GM23338 (cell line): Measurements from ENCODE around the gene MVB12B. TPM values are rescaled to one million over a fixed set of nuclear protein-coding genes. Genes with fewer than 3 reads are reported as not detected.

Experiments
- ATAC-seq: fragments of 200-7000 bp; cut with Tn5 transposase; 3 replicates; pipeline ENCODE4 v1.9.1; 2020
- DNase-seq: peaks from one replicate; pipeline ENCODE4 v3.0.0-alpha.2; 2015; ENCODE audit warnings: low spot score
- H2AFZ ChIP-seq: fragments of 200-600 bp; sonication (generic); 2 replicates; pipeline ENCODE4 v1.8.0; 2016; ENCODE audit warnings: antibody characterized with exemption, mild to moderate bottlenecking, moderate library complexity
- H3F3A ChIP-seq: fragments of 200-600 bp; sonication (generic); replicated peaks from 2 replicates; pipeline ENCODE4 v1.8.0; 2017; ENCODE audit warnings: antibody characterized with exemption, mixed run types, low read depth
- H3K27ac ChIP-seq: fragments of 200-600 bp; sonication (generic); 2 replicates; pipeline ENCODE4 v1.6.1; 2016; ENCODE audit warnings: low read depth
- H3K27me3 ChIP-seq: fragments of 200-600 bp; sonication (generic); 2 replicates; pipeline ENCODE4 v1.8.0; 2016; ENCODE audit warnings: mild to moderate bottlenecking, mixed run types, moderate library complexity; ENCODE audit not compliant: insufficient read depth
- H3K36me3 ChIP-seq: fragments of 200-600 bp; sonication (generic); 2 replicates; pipeline ENCODE4 v1.8.0; 2016; ENCODE audit warnings: mild to moderate bottlenecking; ENCODE audit not compliant: insufficient read depth
- H3K4me1 ChIP-seq: fragments of 200-600 bp; sonication (generic); 2 replicates; pipeline ENCODE4 v1.8.0; 2016; ENCODE audit warnings: mild to moderate bottlenecking, moderate library complexity; ENCODE audit not compliant: insufficient read depth
- H3K4me2 ChIP-seq: fragments of 200-600 bp; sonication (generic); 2 replicates; pipeline ENCODE4 v1.7.1; 2017; ENCODE audit warnings: mixed run types
- H3K4me3 ChIP-seq: fragments of 200-600 bp; sonication (generic); 2 replicates; pipeline ENCODE4 v1.6.1; 2016; ENCODE audit warnings: mixed run types
- H3K79me2 ChIP-seq: fragments of 200-600 bp; sonication (generic); replicated peaks from 2 replicates; pipeline ENCODE4 v1.8.0; 2017; ENCODE audit warnings: mild to moderate bottlenecking; ENCODE audit not compliant: insufficient read depth
- H3K9me2 ChIP-seq: fragments of 200-600 bp; sonication (generic); 2 replicates; pipeline ENCODE4 v1.8.0; 2017; ENCODE audit not compliant: insufficient read depth
- H4K20me1 ChIP-seq: fragments of 200-600 bp; sonication (generic); replicated peaks from 2 replicates; pipeline ENCODE4 v1.8.0; 2017; ENCODE audit warnings: mild to moderate bottlenecking; ENCODE audit not compliant: insufficient read depth
- H3K27ac Mint-ChIP-seq: 2 replicates; pipeline ENCODE4 v1.8.0; 2020; ENCODE audit warnings: inconsistent platforms, mild to moderate bottlenecking, moderate library complexity, mixed read lengths
- H3K27me3 Mint-ChIP-seq: 3 replicates; pipeline ENCODE4 v1.8.0; 2022; ENCODE audit warnings: low read depth, mild to moderate bottlenecking, moderate library complexity, mixed read lengths, inconsistent platforms; ENCODE audit not compliant: insufficient read depth, poor library complexity
- H3K36me3 Mint-ChIP-seq: 3 replicates; pipeline ENCODE4 v1.8.0; 2021; ENCODE audit warnings: low read depth, mild to moderate bottlenecking, inconsistent platforms, moderate library complexity, mixed read lengths
- H3K4me1 Mint-ChIP-seq: 3 replicates; pipeline ENCODE4 v1.8.0; 2020; ENCODE audit warnings: mild to moderate bottlenecking, inconsistent platforms, mixed read lengths
- H3K4me3 Mint-ChIP-seq: 3 replicates; pipeline ENCODE4 v1.8.0; 2021; ENCODE audit warnings: moderate library complexity, mild to moderate bottlenecking, inconsistent platforms, mixed read lengths
- H3K9me3 Mint-ChIP-seq: 3 replicates; pipeline ENCODE4 v1.8.0; 2020; ENCODE audit warnings: moderate library complexity, mild to moderate bottlenecking, inconsistent platforms, mixed read lengths
- CREB1 ChIP-seq: fragments of 250-450 bp; sonication (Bioruptor Pico); IDR thresholded peaks from 2 replicates; pipeline ENCODE4 v1.5.0; 2020; ENCODE audit warnings: low read depth, mild to moderate bottlenecking, moderate library complexity
- EZH2phosphoT487 ChIP-seq: fragments of 200-600 bp; sonication (generic); IDR thresholded peaks from one replicate; pipeline ENCODE4 v1.8.1; 2018; ENCODE audit warnings: antibody characterized with exemption; ENCODE audit not compliant: unreplicated experiment
- JUNB ChIP-seq: IDR thresholded peaks from one replicate; pipeline ENCODE4 v1.6.1; 2016; ENCODE audit warnings: antibody characterized with exemption; ENCODE audit not compliant: unreplicated experiment
- NANOG ChIP-seq: IDR thresholded peaks from 2 replicates; pipeline ENCODE4 v1.6.1; 2016; ENCODE audit warnings: antibody characterized with exemption, borderline replicate concordance
- POLR2AphosphoS5 ChIP-seq: IDR thresholded peaks from 2 replicates; pipeline ENCODE4 v1.6.1; 2016; ENCODE audit warnings: antibody characterized with exemption, low read depth
- REST ChIP-seq: IDR thresholded peaks from one replicate; pipeline ENCODE4 v1.6.1; 2018; ENCODE audit warnings: antibody characterized with exemption; ENCODE audit not compliant: unreplicated experiment
- STAT1 ChIP-seq: IDR thresholded peaks from one replicate; pipeline ENCODE4 v1.6.1; 2016; ENCODE audit warnings: antibody characterized with exemption; ENCODE audit not compliant: unreplicated experiment
- ZNF331 ChIP-seq: fragments of 250-450 bp; sonication (Bioruptor Pico); IDR thresholded peaks from 2 replicates; pipeline ENCODE4 v1.5.0; 2020; ENCODE audit warnings: low read depth, mild to moderate bottlenecking, moderate library complexity
- polyA plus RNA-seq: library from polyadenylated mRNA; unstranded; fragments of >200 nt; fragmentation: Nextera tagmentation; extraction: Ambion mirVana; gene quantifications from 2 replicates; pipeline ENCODE4 v1.2.1, GENCODE V29; 2016
- total RNA-seq: library from RNA; depleted of rRNA; stranded (reverse); fragments of >200 nt; shearing (Covaris generic); gene quantifications from 2 replicates; pipeline ENCODE4 v1.2.3, GENCODE V29; 2014

Gene MVB12B
- total and polyA plus RNA-seq, 2 experiments from 2014 or later: 1.9 to 6.6 TPM

GRCh38 chr9:126457175-126457547 lies 130.5 kb downstream of the MVB12B start (continued):
- no peak for TF ChIP-seq REST
- no peak for TF ChIP-seq POLR2AphosphoS5
- TF ChIP-seq EZH2phosphoT487: no peak
- no peak for TF ChIP-seq STAT1
- TF ChIP-seq NANOG: no peak
- TF ChIP-seq CREB1: no peak

GRCh38 chr9:126457890-126458289 lies 131.3 kb downstream of the MVB12B start:
- no peaks in the 10 kb centered on the region for H3K27me3 ChIP-seq
- no peaks in the 10 kb centered on the region for H3K9me2 ChIP-seq
- Mint-ChIP-seq H3K27ac (no peak overlapping the region), H3K36me3 (no peaks in the 10 kb centered on the region), H3K9me3 (no peaks in the 10 kb centered on the region), H3K4me1 (peaks cover 7% of the 10 kb centered on the region), H3K27me3 (peaks cover 2% of the 10 kb centered on the region), H3K4me3 (no peak overlapping the region)
- TF ChIP-seq REST (no peak), EZH2phosphoT487 (no peak), STAT1 (no peak), ZNF331 (CRISPR knock-in tag) (no peak), POLR2AphosphoS5 (no peak), JUNB (no peak)
- no peak for DNase-seq
- ATAC-seq: no peak
- no peaks in the 10 kb centered on the region for H3F3A ChIP-seq
- no peak overlapping the region for H3K27ac ChIP-seq
- no peak overlapping the region for H3K4me3 ChIP-seq
- H3K79me2 ChIP-seq: no peaks in the 10 kb centered on the region
- H4K20me1 ChIP-seq: no peaks in the 10 kb centered on the region
- H3K4me1 ChIP-seq: no peaks in the 10 kb centered on the region
- H3K4me2 ChIP-seq: no peak overlapping the region
- no peak overlapping the region for H2AFZ ChIP-seq
- no peaks in the 10 kb centered on the region for H3K36me3 ChIP-seq
